ENCODE measurements around the gene FCN3.

The FCN3 gene

DNA sequence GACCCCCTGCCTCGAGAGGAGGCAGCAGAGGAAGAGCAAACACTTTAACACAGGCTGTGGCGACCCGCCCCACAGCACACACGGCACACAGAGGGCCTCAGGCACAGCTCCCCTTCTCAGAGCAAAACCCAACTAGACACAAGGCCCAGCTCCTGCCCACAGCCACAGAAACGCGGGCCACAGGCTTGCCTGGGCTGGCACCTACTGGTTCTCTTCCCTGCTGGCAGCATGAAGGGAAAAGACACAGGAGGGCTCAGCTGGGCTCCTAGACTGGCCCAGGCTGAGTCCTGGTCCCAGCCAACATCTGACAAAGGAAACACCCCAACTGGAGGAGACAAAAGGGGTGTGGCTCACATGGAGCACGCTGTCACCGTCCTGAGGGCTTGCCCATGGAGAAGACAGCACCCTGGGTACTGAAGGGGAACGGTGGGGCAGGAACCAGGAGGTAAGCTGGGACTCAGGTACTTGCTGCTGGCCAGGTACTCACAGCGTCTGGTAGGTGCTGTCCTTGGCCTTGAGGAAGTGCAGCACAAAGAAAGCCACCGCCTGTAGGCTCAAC, 5.0 kb upstream of the FCN3 start:
- DNase-seq: no peak

DNA sequence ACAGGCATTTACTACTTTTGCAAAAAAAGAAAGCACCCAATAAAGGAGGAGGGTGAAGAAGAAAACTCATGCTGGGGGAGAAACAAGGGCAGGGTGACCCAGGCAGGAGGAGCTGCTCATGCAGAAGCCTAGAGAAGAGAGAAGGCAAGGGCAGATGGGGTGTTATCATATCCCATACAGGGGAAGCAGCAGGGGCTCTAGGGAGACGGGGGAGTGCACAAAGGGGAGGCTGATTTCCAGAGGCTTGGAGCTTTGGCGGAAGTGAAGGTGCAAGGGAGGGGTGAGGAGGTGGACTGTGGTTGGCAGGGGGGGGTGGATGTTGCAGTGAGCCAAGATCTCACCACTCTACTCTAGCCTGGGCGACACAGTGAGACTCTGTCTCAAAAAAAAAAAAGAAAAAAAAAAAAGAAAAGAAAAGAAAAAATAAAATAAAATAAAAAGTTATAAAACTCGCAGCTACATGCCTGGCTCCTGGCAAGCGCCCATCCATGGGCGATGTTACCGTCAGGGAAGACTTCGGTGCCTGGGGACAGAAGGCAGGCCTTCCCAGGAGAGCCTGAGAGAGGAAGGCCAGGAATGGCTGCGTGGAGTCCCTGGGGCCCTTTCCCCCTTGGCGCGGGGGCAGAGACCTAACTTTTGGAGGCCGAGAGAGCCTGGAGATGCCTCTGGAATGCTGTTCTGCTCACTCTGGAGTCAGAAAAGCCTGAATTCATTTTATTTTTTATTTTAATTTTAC, 3.3 kb upstream of the FCN3 start:
- no peak for DNase-seq

DNA sequence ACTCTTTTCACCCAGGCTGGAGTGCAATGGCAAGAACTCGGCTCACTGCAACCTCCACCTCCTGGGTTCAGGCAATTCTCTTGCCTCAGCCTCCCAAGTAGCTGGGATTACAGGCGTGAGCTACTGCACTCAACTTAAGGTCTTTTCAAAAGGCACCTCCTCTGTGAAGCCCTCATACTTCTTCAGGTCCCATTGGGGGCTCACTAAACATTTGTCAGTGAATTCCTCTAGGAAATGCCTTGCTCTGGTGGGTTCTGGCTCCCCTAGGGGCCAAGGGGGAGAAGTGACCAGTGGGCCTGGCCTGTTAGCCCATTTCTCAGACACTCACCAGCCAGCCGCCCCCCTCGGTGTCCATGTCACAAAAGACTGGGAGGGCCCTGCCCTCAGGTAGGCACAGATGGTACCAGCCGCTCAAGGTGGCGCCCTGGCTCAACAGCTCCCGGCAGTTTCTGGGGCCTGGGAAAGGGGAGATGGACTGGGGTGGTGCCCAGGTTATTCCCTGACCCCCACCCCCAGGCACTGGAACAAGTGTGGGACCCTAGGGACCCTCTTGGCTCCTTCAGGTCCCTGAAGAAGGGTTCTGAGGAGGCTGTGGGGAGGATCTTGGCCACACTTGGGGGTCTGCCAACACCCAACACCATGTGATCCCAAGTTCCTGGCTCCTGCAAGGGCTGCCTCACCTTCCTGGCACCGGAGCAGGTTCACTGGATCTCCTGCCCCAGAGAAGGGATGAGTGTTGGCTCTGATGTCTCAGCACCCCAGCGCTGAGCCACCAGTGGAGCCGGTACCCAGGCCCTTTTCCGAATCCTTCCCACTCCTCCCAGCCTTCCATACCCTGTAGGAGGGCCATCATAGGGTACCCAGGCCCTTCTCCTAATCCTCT, 1.6 kb downstream of the FCN3 start:
- DNase-seq: no peak

DNA sequence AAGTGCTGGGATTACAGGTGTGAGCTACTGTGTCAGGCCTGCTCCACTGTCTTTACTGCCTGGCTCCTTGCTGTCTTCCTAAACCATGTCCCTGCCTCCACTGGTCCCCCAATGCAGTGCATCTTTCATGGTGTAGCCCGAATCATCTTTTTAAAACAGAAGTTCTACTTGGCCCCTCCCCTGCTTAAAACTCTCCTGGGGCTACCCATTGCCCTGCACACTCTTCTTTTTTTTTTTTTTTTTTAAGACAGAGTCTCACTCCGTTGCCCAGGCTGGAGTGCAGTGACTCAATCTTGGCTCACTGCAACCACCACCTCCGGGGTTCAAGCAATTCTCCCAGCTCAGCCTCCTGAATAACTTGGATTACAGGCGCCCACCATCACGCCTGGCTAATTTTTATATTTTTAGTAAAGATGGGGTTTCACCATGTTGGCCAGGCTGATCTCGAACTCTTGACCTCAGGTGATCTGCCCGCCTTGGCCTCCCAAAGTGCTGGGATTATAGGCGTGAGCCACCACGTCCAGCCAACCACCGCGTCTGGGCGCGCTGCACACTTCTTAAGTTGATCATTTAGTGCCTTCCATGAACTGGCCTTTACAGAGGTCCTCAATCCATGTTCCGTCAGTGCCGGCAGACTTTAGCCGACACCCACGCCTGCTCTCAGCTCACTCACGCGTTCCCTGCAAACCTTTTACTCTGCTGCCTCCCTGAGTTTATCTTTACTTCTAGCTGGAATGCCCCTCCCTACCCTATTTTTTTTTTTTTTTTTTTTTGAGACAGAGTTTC, 2.4 kb downstream of the FCN3 start:
- no peak for DNase-seq

DNA sequence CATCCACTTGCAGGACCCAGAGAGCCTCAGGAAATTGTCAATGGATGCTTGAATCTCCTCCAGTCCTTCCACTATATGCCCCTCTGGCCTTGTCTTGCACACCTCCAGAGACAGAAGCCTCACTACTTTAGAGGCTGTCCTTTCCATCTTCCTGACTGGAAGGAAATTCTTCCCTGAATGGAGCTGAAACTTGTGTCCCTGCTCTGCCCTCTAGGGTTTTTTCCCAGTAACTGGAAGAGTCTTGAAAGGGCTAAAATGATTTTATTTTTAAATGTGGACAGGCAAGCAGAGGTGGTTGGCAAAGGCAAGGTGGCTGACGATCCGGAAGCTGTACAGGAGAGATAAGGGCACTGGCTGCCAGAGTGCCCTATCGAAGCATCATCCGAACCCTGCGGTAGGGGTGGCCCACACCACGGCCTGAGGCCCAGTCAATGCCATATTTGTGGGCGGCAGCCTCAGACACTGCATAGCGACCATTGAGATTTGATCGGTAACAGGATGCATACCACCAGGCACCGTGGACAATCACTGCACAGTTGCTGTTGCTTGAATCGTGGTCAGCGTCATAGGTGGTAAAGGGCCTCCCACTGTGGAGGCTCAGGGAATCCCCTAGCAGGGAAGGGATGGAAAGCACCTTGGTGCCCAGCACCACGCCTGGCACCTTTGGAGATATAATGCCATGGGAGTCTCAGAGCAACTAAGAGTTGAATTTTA, 5.6 kb downstream of the FCN3 start:
- peak in 1 of 2 donors; percentile 20 for DNase-seq

DNA sequence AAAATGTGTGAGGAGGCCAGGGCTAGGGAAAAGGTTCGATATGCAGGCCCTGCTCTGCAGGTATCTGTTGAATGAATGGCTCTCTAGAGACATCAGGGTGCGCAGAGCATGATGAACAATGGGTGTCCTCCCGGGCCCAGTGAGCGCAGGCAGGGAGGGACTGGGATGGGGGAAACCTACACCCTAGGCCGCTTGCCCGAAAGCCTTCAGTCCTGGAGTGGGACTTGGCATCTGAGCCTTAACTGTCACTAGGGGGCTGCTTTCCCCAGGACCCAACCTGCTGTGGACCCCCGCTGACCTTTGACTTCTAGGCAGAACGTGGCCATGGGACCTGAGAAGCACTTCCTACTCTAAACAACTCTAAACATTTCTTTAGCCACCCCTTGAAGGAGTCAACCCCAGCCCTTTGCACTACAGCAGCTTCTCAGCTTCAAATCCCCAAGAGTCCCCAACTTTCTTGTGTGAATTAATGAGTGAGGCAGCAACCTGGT, 7.4 kb downstream of the FCN3 start:
- no peak for DNase-seq

DNA sequence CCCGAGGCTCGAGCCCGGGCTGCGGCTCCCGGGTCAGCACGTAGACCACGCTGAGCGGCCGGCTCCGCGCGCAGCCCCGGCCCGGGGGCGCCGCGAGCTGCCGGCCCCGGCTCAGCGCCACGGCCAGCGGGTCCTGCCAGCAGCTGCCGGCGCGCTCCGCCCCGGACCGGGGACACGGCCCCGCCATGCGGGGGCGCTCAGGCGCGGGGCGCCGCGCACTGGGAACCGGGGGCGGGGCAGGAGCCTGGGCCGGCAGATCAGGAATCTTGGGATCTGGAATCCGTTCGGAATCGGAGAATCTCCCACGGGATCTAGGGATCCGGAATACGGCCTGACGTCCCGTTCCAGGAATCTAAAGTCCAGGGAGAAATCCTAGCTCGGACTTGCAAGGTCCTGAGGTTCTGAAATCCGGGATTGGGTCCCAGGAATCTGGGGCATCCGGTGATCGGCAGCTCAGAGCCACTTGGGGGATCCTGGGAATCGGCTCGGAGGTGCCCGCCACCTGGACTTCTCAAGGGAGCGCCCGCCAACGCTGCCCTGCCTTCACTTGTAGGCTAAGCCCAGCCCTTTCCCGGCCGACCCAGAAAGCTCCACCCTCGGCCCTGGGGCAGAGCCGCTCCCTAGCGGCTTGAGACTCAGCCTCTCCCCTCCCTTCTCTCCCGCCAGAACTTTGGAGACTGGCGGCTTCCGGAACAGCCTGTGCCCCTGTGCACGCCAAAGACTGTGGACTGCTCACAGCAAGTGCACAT, 8.0 kb downstream of the FCN3 start, which contains the start of gene MAP3K6:
Gene MAP3K6 (minus strand): TSS at position 551 of the 749 bp plus-strand sequence. CDS start 364 bp downstream, at position 187.
- peak; percentile 36 to 37 for DNase-seq

DNA sequence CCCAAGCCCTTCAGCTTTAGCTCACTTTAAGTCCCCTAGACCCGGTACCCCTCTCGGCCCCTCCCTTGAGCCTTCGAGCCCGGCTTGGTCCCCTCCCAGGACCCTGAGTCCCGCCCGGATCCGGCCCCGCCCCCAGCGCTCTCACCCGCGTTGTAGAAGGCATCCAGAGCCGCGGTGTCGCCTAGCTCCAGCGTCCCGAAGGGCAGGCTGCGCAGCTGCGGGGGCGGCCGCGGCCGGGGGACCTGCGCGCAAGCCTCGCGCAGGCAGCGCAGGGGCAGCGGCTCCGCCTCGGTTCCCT, 8.6 kb downstream of the FCN3 start:
- peak; percentile 64 to 71 for DNase-seq

DNA sequence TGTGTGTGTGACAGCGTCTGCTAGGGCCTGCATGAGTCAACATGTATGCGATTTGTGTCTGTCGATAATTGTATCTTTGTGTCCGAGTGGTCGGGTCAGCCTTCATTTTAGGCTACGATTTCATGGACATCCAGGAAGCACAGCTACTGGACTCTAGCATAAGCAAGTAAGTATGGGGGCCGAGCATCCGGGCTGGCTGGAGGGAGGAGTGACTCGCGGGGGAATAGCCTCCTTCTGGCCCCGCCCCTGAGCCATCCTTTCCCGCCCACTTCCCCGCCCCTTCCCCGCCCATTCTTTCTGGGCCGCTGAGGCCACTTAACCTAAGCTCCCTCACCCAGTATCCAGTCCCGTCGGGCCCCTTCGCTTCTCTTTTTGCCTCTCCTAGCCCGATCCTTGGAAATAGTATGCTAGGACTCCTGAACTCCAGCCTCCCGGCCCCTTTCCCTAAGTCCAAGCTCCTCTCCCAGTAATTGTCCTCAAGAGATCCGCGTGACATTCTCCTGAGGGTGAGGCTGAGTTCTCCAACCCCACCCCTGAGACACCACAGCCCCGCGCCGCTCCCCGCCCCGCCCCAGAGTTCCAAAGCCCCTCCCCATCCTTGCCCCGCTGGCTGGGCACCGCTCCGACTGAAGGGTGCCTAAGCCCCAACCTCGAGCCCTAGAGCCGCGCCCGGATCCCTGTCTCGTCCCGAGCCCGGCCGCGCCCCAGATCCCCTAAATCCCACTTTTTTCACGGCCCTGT, 9.1 kb downstream of the FCN3 start:
- DNase-seq: peak; percentile 77 to 82

DNA sequence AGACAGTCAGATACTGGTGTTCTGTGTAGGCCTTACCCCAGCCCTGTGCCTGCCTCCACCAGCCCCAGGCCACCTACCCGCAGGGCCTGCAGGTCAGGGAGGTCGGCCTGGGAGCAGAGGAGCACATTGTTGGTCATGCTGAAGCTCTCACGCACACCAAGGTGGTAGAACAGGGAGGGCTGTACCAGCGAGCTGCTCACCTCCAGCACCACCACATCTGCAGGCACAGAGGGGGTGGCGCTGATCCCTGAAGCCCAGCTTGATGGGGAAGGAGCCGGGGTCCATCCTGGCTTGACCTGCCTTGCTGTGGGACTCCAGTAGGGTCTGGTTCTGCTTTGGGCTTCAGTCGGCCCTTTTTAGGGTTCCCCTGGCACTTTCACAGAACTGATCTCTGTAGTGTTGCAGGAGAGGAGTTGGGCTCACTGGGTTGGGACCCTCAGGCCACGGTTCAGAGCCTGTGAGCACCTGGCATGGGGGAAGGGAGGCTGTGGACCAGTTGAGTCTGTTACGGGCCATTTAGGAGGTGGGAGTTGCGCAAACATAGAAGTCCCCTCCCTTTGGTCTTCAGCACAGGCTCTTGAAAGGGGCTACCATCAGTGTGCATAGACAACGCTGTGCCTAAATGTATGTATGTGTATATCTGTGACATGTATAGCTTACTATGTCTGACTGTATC, 9.8 kb downstream of the FCN3 start:
- DNase-seq: no peak

DNA sequence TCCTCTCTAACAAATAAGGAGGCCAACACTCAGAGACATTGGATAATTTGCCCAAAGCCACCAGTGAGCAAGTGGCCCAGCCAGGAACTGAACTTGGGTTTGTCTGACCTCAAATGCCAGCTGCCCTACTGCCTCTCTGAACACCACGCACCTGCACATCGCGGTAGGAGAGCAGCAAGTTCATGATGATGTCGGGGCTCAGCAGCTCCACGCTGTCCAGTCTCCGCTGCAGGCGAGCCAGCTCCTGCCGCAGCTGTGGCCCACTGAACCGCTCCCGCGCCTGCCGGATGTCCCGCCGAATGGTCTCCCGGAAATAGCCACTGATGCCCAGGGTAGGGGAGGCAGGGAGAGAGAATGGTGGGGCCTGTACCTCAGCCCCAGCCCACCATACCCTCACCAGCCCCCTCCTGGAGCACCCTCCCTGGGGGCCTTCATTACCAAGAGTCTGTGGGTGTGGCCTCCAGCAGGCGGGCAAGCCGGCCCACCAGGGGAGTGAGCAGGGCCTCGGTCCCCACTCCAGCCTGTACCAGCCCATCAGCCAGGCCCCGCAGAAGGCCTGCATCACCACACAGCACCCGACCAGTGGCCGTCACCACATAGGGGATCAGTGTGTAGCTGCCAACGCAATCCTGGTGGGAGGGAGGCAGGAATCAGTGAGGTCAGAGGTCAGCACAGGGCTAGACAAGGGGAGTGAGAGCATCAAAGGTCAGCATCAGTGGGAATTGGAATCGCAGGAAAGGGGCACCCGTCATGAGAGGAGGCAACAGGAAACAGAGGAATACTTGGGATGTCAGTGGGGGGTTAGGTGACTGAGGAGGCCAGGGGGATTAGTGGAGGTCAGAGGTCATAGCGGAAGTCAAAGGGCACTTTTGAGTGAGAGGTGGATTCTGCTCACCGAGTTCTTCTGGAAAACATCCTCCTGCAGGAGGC, 10.6 kb downstream of the FCN3 start:
- DNase-seq: no peak

DNA sequence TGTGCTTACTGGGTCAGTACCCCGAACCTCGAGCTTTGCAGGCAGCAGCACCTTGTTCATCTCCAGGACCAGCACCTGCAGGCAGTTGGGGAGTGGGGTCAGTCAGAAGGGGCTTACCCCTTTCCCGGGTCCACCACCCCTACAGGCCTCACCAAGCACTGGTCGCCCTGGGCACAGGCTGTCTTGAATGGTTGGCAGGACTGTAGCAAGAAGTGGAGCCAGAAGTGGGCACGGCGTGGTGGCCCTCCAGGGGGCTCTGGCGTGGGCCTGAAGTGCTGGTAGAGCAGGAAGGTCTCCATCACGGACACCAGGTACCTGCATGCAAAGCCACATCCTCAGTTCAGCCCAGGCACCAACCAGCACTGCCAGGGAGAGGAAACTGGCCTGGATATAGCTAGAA, 13.1 kb downstream of the FCN3 start:
- DNase-seq: no peak

DNA sequence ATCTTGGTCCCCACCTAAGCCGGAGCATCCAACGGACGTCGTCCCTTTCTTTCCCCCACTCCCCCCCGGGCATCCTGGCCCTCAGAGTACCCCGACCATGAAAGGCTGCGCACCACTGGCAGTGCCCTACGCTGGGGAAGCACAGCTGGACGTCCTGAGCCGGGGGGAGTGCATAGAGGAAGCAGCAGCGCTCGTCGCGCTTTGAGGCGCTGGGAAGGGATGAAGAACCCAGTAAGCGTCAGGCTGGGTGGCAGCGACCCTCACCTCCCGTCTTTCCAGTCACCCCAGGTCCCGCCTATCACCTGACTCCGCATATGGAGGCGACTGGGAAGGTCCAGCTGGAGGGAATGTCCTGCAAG, 13.6 kb downstream of the FCN3 start:
- no peak for DNase-seq

DNA sequence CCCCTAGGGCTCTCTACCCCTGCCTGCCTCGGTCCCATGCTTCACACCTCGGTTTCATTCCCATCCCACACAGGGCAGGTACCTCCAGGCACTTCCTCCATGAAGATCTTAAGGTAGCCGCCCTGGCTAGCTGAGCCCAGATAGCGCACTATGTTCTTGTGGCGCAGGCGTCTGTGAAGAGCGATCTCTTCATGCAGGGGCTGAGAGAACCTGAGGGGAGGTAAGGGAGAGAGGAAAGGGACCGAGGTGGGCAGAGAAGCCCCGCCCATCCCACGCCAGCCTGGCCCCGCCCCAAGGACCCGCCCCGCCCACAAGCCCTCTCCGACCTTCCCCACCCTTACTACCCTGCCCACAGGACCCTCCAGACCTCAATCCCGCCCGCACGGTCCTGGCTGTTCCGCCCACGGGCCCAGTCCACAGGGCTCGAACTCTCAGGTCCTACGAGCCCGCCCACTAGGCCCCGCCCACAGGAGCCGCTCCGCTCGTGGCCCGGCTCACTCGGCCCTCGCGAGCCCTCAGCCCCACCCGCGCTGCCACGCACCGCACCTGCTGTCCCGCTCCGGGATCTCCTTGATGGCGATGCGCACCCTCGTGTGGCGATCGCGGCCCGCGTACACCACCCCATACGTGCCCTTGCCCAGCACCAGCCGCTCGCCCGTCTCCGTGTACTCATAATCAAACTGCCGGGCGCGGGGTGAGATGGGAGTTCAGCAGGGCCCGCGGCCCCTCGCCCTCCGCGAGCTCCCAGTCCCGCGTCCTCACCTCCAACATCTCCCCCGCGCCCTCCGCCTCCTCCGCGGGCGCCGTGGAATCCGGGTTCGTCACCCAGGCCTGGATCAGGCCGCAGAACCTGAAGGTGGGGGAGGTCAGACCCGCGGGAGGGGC, 14.2 kb downstream of the FCN3 start:
- peak; percentile 49 to 65 for DNase-seq

DNA sequence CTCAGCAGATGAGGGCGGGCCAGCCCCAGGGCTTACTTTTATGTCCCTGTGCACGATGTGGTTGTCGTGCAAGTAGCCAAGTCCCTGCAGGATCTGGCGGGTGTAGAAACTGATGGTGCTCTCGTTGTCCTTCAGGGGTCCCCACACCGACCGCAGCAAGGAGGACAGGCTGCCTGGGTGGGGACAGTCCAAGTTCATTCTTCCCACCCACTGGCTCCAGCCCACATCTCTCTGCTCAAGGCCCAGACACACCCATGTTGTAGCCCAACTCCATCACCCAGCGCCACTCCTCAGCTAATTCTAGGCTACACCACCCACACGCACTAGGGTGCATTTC, 14.8 kb downstream of the FCN3 start:
- DNase-seq: no peak

DNA sequence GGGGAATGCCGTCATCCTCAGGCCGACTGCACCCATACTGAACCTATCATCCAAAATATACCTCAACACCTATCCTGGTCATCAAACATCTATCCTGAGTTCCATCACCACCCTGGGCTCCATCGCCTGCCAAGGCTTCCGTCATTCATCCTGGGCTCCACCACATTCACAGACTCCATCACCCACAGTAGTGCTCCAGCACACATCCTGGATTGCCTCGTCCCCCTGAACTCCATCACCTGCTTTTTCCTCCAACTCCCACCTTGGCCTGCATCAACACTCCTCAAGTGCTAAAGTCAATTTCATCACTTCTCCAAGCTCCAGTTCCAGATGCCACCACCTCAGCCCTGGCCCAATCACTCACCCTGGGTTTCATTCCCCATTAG, 15.7 kb downstream of the FCN3 start:
- DNase-seq: no peak

DNA sequence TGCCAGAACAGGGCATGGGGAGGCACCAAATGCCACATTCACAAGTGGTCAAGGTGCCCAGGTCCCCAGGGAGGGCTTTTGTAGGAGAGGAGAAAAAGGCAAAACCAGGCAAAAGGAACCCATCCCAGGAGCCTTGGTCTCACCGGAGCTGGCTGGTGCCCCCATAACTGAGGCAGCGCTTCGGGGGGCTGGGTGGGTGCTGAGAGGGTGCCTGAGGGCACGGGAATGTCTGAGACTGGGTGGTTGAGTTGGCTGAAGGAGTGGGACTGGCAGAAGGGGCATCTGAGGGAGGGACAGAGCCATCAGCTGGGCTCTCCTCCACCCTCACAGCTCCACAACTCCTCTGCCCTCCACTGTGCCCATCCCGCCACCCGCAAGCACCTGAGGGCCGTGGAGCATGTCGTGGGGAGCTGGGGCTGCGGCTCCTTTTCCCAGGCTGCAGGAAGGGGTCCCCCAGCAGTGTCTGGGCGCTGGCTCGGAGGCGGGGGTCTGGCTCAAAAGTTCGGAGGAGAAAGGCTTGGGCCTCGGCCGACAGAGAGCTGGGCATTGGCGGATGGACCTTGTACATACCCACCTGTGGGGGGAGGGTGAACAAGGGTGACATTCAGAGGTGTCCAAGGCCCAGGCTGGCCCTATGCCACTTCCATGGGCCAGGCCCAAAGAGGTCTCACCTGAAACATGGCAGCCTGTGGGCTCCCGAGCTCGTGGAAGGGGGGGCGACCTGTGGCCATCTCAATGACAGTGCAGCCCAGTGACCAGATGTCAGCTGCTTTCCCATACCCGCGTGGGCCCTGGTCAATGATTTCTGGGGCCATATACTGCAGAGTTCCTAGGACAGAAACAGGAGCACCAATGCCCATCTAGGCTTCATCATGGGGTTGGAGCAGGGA, 16.3 kb downstream of the FCN3 start:
- no peak for DNase-seq

Data from CD4-positive, alpha-beta T cell treated with Interleukin-1 beta for 1 hour (primary cell).